Esophagus mucosa (tissue), 1 donor: ENCODE results near the gene KRT28. TPM values are rescaled to one million over a fixed set of nuclear protein-coding genes. Genes with fewer than 3 reads are reported as not detected.

Experiments
- ATAC-seq: fragments of 200-7000 bp; cut with Tn5 transposase; one replicate; pipeline ENCODE4 v1.9.1; 2020
- total RNA-seq: library from RNA; stranded (reverse); gene quantifications from one replicate; pipeline ENCODE4 v1.2.4, GENCODE V29; 2023
- donor health status: DM: yes; HTN: yes; CAD: no.

KRT28 gene
- total RNA-seq: not detected

- no peak for ATAC-seq
These were observed at the start of gene KRT28 for GRCh38 chr17:40799859-40800258. TSS of gene KRT28 (minus strand) at chr17:40799959. CDS start at chr17:40799893, 66 bp downstream.

GRCh38 chr17:40848583-40849235 lies 49.0 kb upstream of the KRT28 start:
- peak; percentile 50 for ATAC-seq

- no peak for ATAC-seq
These were observed 46.9 kb upstream of the KRT28 start for GRCh38 chr17:40846515-40847144.

- no peak for ATAC-seq
These were observed 44.9 kb upstream of the KRT28 start for GRCh38 chr17:40844671-40845107.

- ATAC-seq: peak; percentile 23
These were observed 43.5 kb upstream of the KRT28 start for GRCh38 chr17:40843242-40843641.

- no peak for ATAC-seq
These were observed 41.5 kb upstream of the KRT28 start for GRCh38 chr17:40841246-40841645.

- no peak for ATAC-seq
These were observed 39.4 kb upstream of the KRT28 start for GRCh38 chr17:40839194-40839593.

GRCh38 chr17:40836020-40836419 lies 36.3 kb upstream of the KRT28 start:
- no peak for ATAC-seq

- ATAC-seq: no peak
These were observed 34.1 kb upstream of the KRT28 start for GRCh38 chr17:40833882-40834281.

GRCh38 chr17:40832840-40833239 lies 33.1 kb upstream of the KRT28 start:
- no peak for ATAC-seq

- no peak for ATAC-seq
These were observed 30.5 kb upstream of the KRT28 start for GRCh38 chr17:40830085-40830776.

GRCh38 chr17:40828454-40829044 lies 28.8 kb upstream of the KRT28 start:
- no peak for ATAC-seq

- peak; percentile 52 for ATAC-seq
These were observed 28.1 kb upstream of the KRT28 start for GRCh38 chr17:40827746-40828453.

- ATAC-seq: no peak
These were observed 25.8 kb upstream of the KRT28 start for GRCh38 chr17:40825599-40825998.

GRCh38 chr17:40824015-40824832 lies 24.5 kb upstream of the KRT28 start:
- no peak for ATAC-seq

- ATAC-seq: peak; percentile 68
These were observed 22.5 kb upstream of the KRT28 start, which contains the start of gene KRT10 for GRCh38 chr17:40822132-40822812. TSS of gene KRT10 (minus strand) at chr17:40822614. CDS start at chr17:40822585, 29 bp downstream.

- no peak for ATAC-seq
These were observed 21.8 kb upstream of the KRT28 start for GRCh38 chr17:40821536-40821935.

GRCh38 chr17:40820228-40820838 lies 20.6 kb upstream of the KRT28 start:
- no peak for ATAC-seq

- peak; percentile 21 for ATAC-seq
These were observed 19.9 kb upstream of the KRT28 start for GRCh38 chr17:40819528-40820125.
